ENCODE data around the gene PPIG.
"Not testable (repeated sequence)": the region's sequence is repeated elsewhere in the genome, so short reads cannot be mapped to it uniquely, and the experiment has no call there.

The PPIG gene

DNA sequence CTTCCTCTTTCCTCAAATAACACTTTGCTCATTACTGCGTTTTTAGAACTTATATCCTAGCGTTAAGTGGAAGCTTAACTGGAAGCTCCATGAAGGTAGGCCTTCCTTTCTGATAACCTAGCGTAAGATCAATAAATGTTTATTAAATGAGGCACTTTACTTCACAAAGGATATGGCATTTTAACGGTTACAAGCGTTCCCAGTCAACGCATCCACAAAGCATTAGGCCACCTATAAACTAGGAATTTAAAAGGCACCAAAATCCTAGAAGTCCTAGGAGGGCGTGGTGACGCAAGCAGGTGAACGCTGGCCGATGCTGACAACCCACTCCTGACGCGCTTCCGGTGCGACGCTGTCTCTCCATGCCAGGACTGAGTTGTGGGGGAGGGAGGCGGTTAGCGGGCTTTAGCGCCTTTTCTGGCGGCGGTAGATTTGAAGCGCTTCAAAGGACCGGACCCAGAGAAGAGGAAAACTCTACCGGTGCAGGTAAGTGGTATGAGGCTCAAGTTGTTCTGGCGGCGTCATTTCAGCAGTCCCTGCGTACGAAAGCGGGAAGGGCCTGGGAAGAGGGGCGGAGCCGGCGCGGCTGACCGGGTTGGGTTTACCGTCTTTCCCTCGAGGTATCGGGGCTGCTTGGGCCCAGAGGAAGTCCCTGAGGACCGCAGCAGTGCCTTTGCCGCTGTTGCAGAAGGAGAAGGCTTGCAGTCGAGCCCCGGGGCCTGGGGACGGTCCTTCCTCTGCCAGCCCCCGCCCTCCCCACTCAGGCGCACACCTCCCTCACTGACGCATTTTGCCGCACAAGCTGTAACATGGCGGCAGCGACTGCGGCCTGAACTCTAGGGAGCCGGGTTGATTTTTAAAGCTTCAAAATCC, at the start of gene PPIG:
Gene PPIG, plus strand, starts transcription at position 347 of the 873 bp plus-strand sequence. CDS start 19,691 bp downstream, outside the sequence.
- DNase-seq (ENCODE audit: low spot score): peak; percentile 91

DNA sequence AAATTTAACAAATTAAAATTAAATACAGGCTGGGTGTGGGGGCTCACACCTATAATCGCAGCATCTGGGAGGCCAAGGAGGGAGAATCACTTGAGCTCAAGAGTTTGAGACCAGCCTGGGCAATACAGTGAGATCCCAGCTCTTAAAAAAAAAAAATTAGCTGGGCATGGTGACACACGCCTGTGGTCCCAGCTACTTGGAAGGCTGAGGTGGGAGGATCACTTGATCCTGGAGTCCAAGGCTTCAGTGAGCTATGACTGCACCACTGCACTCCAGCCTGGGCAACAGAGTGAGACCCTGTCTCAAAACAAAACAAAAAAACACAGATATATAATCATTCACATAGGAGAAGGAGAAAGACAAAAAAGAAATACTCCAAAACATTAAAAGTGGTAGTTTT, 44.7 kb upstream of the PPIG start:
- not testable (repeated sequence) for DNase-seq (ENCODE audit: low spot score)

DNA sequence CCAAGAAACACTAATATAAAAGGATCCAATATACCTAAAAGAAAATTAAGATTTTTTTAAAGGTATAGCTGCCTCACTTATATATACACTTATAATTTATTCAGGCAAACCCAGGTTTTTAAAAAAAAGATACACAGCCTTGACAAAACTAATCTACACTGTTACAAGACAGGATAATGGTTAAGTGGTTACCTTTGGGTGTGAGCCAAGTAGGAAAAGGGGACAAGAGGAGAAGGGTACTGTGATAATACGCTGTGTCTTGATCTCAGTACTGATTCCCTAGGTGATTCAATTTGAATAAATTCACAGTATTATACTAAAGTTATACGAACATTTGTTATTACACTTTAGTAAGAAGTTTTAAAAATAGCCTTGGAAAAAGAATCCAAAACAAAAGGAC, 44.0 kb upstream of the PPIG start:
- DNase-seq (ENCODE audit: low spot score): no peak

DNA sequence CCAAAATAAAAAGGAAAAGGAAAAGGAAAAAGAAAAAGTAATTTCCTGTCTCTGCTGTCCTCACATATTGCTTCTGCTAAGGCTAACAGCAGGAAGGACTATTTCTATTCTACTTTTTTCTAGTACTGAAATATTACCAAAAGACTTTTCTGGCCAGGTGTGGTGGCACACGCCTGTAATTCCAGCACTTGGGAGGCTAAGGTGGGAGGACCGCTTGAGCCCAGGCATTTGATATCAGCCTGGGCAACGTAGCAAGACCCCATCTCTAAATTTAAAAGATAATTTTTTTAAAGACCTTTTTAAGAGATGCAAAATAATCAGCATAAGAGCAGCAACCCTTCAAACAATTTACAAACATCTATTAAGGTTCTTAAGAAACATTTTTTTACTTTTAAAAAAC, 41.7 kb upstream of the PPIG start:
- no peak for DNase-seq (ENCODE audit: low spot score)

DNA sequence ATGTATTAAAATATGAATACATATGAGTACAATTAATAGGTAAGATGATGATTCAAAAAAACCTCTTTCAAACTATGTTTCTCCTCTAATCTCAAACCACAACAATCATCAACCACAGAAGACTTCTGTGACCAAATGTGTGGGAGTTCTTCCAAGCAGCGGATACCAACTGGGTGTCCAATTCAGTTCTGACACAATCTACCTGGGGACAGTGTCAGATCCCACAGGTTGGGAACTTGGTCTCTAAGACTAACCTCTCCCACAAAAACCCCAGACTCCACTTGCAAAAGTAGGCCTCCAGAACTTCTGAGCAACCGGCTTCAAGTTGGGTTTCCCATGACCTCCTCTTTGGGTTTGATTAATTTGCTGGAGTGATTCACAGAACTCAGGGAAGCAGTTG, 37.4 kb upstream of the PPIG start:
- DNase-seq (ENCODE audit: low spot score): no peak

DNA sequence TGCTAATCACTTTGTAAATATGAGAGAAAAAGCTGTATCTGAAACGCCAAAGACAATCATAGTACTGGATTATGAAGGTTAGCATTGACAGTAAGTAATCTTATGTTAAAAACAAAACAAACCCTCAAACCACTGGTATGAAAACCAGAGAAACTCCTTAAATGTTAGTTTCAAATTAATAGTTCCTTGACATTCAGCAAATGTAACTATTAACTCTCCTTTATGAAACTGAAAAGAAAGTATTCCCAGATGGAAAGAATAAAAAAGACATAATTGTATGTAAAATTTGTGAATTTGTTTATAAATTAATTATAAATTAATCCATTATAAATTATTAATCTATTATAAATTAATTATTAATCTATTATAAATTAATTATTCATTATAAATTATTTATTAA, 22.8 kb upstream of the PPIG start:
- DNase-seq (ENCODE audit: low spot score): no peak

DNA sequence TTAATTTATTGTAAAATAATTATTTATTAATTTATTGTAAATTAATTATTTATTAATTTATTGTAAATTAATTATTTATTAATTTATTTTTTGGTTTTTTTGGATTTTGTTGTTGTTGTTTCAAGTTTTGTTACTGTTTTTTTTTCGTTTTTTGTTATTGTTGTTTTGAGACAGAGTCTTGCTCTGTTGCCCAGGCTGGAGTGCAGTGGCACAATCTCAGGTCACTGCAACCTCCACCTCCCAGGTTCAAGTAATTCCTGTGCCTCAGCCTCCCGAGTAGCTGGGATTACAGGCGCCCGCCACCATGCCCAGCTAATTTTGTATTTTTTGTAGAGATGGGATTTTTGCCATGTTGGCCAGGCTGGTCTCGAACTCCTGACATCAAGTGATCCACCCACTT, 22.1 kb upstream of the PPIG start:
- DNase-seq (ENCODE audit: low spot score): not testable (repeated sequence)

DNA sequence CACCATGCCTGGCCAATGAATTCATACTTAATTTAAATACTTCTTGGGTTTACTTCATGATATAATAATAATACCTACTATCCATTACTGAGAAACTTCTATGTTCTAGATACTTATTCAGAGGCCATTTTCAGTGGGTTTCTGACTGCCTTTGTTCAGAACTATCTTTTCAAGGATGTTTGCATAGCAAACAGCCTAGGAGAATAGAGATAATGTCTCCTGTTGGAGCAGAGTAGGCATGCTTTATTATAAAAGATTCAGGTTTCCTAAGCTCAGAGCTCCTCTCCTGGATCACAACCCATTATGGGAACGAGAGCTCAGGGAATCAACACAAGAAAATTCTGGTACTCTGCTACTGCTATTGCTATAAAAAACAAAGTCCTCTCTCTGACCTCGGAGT, 21.6 kb upstream of the PPIG start:
- no peak for DNase-seq (ENCODE audit: low spot score)

DNA sequence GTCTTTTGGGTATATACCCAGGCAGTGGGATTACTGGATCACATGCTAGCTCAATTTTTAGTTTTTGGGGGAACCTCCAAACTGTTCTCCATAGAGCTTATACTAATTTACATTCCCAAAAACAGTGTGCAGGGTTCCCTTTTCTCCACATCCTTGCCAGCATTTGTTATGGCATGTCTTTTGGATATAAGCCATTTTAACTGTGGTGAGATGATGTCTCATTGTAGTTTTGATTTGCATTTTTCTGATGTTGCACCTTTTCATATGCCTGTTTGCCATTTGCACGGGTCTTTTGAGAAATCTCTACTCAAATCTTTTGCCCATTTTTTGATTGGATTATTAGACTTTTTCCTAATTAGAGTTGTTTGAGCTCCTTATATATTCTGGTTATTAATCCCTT, 18.5 kb upstream of the PPIG start:
- DNase-seq (ENCODE audit: low spot score): no peak

DNA sequence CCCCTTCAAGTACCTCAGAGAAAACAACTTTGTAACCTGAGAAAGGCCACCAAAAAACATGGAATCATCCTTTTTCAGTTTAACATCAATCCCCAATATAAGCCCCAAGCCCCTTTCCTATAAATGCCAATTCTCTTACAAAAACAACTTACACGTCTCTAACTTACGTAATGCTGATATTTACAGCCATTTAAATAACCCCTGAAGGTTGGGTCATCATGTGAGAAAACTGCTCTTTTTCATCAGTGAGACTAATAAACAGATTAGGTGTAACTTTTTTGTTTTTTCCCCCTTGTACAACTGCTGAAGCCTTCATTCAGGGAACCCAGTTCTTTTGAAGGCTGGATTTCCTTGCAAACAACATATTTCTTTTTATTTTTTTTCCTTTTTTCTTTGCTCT, 14.2 kb upstream of the PPIG start:
- DNase-seq (ENCODE audit: low spot score): no peak

DNA sequence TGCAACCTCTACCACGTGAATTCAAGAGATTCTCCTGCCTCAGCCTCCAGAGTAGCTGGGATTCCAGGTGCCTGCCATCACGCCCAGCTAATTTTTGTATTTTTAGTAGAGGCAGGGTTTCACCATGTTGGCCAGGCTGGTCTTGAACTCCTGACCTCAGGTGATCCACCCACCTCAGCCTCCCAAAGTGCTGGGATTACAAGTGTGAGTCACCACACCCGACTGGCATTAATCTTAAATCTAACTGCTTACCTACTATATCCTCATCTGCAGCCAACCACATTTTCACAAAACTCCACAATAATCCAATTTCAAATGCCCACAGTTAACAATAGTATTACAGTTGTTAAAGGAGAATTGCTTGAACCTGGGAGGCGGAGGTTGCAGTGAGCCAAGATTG, 13.4 kb upstream of the PPIG start:
- DNase-seq (ENCODE audit: low spot score): not testable (repeated sequence)

DNA sequence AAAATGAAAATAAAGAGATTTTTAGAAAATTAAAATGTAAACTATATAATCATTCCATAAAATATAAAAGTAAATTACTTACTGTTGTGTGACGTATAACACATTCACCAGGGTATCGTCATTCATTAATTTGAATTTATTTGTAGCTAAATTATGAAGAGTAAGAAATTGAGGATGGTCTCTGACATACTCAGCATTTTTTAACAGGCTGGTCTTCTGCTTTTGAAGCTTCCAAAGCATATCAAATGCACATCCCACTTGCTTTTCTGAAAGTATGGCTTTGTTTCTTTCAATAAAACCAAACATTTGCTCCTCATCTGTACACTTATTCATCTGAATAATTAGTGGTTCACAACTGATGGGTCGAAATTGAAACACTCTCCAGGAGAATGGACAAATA, 12.6 kb upstream of the PPIG start:
- DNase-seq (ENCODE audit: low spot score): no peak

DNA sequence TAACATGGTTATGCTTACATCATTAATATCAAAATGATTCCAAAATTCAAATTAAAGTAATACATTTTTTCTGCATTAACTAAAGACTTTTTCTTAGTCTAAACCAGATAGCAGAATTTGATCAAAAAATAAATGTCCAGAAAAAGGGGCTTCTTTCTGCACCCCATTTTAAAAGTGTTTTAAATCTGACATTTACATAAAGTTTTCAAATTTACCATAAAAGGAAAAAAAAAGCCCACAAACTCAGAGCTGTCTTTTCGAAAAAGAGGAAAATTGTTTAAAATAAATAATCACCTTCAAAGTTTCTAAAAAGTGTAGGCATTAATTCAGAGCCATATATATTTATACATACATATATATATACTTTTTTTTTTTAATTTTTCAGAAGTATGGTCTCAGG, 12.0 kb upstream of the PPIG start:
- no peak for DNase-seq (ENCODE audit: low spot score)

DNA sequence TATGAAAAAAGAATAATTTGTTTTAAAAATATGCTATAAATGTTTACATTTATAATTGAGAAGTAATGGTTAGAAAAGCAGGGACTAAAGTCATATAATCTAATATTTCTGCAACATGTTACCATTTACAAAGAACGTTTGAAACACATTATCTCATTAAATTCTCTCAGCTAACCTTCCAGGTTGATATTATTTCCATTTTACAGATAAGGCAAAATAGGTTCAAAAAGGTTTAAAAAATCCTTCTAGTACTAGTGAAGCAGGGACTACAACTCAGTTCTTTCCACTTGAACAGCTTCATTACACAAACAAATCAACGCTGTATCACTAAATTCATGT, 11.4 kb upstream of the PPIG start:
- no peak for DNase-seq (ENCODE audit: low spot score)

DNA sequence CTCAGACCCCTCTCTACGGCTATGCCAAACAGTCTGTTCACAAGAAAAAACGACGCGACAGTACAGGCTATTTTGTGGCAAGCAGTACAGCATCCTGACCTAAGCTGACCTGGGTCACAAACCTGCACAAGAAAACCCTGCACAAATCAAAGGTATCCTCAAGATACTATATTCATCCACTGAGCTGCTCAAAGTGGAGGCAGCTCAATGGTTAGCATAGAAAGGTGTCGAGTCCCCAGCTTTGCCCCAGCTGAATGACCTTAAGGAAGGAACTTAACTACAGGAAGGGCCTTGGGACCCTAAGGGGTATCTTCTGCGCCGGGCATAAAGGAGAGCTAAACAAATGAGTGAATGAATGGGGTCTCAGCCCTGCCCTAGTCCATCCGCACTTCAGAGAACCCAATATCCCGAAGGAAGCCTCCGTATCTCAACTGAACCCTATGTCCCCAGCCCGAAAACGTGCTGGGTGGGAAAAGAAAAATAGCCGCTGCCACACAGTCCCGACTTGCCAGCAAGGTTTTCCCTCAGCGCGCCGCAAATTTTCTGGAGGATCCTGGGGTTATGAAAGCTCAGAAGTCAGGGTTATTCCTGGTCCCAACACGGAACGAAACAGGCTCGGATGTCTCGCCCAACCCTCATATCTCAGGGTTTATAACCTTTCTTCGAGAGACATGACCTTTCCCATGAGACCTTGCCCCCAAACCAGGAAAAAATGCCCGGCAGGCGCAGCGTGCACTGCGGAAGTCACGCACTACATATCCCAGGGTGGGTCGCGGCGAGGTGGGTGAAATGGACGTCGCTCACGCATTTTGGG, 10.8 kb upstream of the PPIG start, which contains the start of gene FASTKD1:
Gene FASTKD1, minus strand, starts transcription at position 706 of the 814 bp plus-strand sequence. CDS start 1,836 bp downstream, outside the sequence.
- peak; percentile 88 for DNase-seq (ENCODE audit: low spot score)

DNA sequence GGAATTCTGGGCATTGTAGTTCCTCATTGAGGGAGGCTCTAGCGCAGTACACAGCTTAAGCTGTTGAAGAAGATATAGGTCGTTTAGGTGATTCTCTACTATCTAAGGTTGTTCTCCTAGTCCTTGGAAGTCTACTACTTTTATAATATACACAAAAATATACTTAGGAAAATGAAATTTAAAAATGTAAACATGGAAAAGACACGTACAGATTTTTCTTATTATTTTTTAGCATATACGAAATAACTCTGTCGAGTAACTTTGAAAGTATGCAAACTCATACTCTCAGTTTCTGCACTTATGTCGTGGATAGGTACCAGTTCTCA, 10.2 kb upstream of the PPIG start:
- no peak for DNase-seq (ENCODE audit: low spot score)

DNA sequence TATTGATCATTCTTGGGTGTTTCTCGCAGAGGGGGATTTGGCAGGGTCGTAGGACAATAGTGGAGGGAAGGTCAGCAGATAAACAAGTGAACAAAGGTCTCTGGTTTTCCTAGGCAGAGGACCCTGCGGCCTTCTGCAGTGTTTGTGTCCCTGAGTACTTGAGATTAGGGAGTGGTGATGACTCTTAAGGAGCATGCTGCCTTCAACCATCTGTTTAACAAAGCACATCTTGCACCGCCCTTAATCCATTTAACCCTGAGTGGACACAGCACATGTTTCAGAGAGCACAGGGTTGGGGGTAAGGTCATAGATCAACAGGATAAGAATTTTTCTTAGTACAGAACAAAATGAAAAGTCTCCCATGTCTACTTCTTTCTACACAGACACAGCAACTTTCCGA, 9.6 kb upstream of the PPIG start:
- DNase-seq (ENCODE audit: low spot score): not testable (repeated sequence)

DNA sequence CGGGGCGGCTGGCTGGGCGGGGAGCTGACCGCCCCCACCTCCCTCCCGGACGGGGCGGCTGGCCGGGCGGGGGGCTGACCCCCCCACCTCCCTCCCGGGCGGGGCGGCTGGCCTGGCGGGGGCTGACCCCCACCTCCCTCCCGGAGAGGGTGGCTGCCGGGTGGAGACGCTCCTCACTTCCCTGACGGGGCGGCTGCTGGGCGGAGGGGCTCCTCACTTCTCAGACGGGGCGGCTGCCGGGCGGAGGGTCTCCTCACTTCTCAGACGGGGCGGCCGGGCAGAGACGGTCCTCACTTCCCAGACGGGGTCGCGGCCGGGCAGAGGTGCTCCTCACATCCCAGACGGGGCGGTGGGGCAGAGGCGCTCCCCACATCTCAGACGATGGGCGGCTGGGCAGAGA, 8.9 kb upstream of the PPIG start:
- not testable (repeated sequence) for DNase-seq (ENCODE audit: low spot score)

DNA sequence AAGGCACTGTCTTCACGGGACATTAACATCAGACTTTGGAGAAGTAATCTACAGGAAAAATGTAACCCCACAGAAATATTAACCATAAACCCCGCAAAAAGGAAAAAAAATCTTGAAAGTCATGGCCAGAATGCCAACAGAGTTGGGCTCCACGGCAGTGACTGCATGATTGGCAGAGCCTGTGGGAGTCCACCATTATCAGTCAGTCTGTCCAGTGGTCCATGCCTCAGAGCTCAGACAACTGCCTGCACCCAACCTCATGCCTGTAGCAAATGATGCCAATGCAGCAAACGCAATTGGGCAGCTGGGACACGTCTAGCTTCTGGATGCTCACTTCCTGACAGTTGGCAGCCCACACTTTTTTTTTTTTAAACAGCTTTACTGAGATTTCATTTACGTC, 5.1 kb upstream of the PPIG start:
- no peak for DNase-seq (ENCODE audit: low spot score)

DNA sequence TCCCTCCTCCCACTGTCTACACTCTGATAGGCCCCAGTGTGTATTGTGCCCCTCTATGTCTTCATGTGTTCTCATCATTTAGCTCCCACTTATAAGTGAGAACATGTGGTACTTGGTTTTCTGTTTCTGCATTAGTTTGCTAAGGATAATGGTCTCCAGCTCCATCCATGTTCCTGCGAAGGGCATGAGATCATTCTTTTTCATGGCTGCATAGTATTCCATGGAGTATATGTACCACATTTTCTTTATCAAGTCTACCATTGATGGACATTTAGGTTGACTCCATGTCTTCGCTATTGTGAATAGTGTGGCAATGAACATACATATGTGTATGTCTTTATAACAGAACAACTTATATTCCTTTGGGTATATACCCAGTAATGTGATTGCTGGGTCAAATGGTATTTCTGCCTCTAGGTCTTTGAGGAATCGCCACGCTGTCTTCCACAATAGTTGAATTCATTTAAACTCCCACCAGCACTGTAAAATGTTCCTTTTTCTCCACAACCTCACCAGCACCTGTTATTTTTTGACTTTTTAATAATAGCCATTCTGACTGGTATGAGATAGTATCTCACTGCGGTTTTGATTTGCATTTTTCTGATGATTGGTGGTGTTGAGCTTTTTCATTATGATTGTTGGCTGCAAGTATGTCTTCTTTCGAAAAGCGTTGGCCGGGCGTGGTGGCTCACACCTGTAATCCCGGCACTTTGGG, 1.4 kb upstream of the PPIG start:
- DNase-seq (ENCODE audit: low spot score): not testable (repeated sequence)

DNA sequence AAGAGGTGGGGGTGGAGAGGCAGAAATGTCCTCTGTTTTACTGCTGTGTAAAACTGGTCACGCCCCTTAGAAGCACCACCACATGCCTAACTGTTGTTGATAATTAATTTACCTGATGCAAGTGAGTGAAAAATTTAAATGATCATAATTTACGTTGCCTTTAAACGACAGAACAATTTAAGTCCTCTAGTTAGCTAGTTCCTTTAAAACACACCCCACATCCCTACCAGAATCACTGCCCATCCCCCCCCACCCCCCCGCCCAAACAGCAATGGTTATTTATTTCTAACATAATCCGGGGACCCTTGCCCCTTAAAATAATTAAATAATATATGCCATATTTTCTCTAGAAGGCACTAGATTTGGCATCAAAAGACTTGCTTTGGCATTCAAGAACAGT, 633 bp upstream of the PPIG start:
- no peak for DNase-seq (ENCODE audit: low spot score)

DNA sequence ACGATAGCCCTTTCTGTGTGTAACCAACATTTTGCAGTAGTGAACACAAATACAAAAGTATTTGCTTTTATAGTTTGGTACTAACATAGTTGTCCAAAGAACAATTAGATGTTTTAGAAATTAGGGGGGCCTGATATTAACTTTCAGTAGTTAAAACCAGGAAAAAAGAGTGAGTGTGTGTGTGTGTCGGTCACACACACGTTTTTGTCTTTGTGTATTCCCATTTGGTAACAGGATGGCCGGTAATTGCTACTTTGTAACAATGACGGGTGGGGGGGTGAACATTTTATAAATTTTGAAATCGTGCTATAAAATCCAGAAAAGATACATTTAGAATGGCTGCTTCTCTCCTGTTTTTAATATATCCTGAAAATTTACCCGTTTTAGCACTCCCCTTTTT, 1.5 kb downstream of the PPIG start:
- no peak for DNase-seq (ENCODE audit: low spot score)

DNA sequence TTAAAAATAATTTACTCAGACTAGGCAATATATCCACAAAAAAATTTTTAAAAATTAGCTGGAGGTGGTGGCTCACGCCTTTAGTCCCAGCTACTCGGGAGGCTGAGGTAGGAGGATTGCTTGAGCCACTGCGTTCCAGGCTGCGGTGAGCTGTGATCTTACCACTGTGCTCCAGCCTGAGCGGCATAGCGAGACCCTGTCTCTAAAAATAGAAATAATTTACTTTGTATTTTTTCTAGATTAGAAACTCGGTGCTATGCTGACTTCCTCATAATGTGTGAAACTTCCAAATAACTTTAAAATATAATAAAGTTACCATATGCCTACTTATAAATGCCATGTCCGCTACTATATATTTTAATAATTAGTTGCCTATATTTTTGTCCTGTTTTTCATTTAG, 6.7 kb downstream of the PPIG start:
- no peak for DNase-seq (ENCODE audit: low spot score)
